ENCODE data around the gene BRMS1. TPM values are rescaled to one million over a fixed set of nuclear protein-coding genes. Genes with fewer than 3 reads are reported as not detected.
"Not testable (repeated sequence)": the region's sequence is repeated elsewhere in the genome, so short reads cannot be mapped to it uniquely, and the experiment has no call there.

Gene BRMS1
- total and polyA plus RNA-seq, 5 donors = 12.7 to 26.0 (median 15.0) TPM

DNA sequence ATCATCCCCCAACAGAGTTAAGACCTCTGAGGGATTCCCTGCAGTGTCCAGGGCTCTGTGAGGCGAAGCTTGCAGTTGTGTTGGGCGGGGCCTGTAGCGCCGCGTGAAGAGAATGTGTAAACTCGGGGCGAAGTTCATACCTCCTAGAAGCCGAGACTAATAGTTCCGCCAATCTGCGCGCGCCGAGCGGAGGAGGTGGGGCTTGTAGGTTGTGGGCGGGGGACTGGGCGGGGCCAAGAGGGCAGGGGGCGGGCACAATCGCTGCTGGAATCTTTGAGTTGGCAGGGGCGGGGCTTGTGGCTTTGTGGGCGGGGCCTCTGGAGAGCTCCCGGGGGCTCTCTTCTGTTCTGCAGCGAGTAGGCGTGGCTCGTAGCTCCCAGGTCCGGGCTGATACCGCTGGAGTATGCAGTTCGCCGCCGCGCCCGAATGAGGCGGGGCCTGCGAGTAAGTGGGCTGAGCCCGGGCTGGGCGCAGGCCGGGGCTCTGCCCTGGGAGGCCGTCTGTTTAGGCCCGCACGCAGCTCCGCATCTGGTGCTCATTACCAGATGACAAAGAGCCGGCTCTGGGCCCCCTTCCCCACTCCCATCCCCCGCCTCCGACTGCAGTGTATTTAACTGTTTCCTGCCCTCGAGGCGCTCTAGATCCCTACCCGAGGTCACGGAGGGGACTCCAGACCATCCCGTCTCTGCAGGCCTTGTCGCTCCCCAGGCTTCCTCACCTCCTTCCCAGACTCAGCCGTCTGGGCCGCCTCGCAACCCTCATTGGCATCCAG lies 32.2 kb downstream of the BRMS1 start:
- DNase-seq = peak; percentile 99 to 100 (median 100)
- Histone ChIP-seq H3K27me3 (ENCODE audit: control insufficient read depth, insufficient read depth) (no peaks in the 10 kb centered on the region), H3K4me3 (ENCODE audit: low read length) (peak overlapping the region; percentile 59), H3K4me1 (ENCODE audit: control insufficient read depth, insufficient read depth, low read length) (peaks cover 2% of the 10 kb centered on the region), H3K27ac (ENCODE audit: low read length) (peak overlapping the region; percentile 95), H3K9me3 (ENCODE audit: control insufficient read depth, low read length) (no peaks in the 10 kb centered on the region)
- intact Hi-C loops (cut with DNase I) = loop anchor here in 3 of 4 donors (2.0 to 10.0 kb wide), 3 partner anchors 16 to 75 kb away; no protein-coding TSS in a partner anchor
- ATAC-seq = peak; percentile 92 to 93
- WGBS = 1% methylated on average over 52 of the region's 52 CpGs

DNA sequence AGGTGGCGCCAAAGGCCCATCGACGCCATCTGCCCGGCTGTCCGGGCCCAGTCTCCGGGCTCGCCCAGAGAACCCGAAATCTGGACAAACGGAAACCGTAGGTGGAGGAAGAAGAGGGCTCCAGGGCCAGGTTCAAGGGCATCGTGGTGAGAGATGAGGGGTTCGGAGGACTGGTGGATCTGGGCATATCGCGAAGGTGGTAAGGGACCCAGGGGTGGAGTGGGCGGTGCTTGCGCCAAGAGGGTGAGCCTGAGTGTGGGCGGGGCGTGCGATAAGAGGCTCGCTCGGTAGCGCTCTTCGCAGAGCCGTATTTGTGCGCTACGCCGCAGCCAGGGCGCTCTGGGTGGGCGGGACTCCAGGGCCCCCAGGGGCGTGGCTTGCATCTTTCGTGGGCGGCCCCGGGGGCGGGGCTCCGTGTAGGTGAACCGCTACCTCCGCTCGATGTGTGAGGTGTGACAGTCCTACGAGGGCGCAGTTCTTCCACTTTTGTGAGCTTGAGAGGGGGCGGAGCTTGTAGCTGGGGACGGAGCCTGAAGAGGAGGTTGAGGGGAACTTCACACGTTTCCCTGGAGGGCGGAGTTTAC lies 32.8 kb downstream of the BRMS1 start:
- intact Hi-C loops (cut with DNase I) = loop anchor here in 3 of 4 donors (2.0 to 10.0 kb wide), 3 partner anchors 17 to 75 kb away; no protein-coding TSS in a partner anchor
- Histone ChIP-seq H3K4me1 (ENCODE audit: control insufficient read depth, insufficient read depth, low read length) (no peaks in the 10 kb centered on the region), H3K4me3 (ENCODE audit: low read length) (peak overlapping the region; percentile 59), H3K27ac (ENCODE audit: low read length) (peak overlapping the region; percentile 94), H3K27me3 (ENCODE audit: control insufficient read depth, insufficient read depth) (no peaks in the 10 kb centered on the region), H3K9me3 (ENCODE audit: control insufficient read depth, low read length) (no peaks in the 10 kb centered on the region)
- ATAC-seq (peak; percentile 83 to 88), DNase-seq (peak; percentile 93 to 97 (median 96))
- under 1% methylated on average over 44 of the region's 44 CpGs for WGBS

DNA sequence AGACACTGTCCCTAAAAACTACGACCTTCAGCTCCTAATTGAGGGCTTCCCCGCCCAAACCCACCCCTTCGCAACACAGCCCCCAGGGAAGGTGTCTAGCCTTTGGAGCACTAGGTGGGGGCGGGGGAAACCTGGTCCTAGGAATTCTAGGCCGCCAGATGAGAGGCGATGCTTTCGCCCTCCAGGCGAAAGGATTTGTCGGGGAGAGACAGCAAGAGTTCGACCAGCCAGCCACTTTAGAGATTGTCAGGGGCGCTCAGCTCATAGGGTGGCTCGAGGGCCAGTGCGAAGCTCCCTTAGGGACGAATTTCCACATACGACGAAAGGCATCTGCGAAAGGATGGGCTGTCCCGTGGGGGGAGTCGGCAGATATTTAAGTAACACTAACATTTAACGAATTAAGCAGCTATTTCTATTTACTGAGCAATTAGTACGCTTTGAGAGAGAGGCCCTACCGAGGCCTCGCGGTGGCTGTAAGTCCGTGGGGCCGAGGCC lies 33.4 kb downstream of the BRMS1 start:
- ATAC-seq (no peak), DNase-seq (no peak)
- no peaks in the 10 kb centered on the region for H3K9me3 ChIP-seq (ENCODE audit: control insufficient read depth, low read length)
- intact Hi-C loops (cut with DNase I) = loop anchor here in 3 of 4 donors (2.0 to 10.0 kb wide), 3 partner anchors 17 to 76 kb away; no protein-coding TSS in a partner anchor
- peak overlapping the region; percentile 59 for H3K4me3 ChIP-seq (ENCODE audit: low read length)
- no peaks in the 10 kb centered on the region for H3K4me1 ChIP-seq (ENCODE audit: control insufficient read depth, insufficient read depth, low read length)
- H3K27ac ChIP-seq (ENCODE audit: low read length) = peak overlapping the region; percentile 94
- H3K27me3 ChIP-seq (ENCODE audit: control insufficient read depth, insufficient read depth) = no peaks in the 10 kb centered on the region
- 26% methylated on average over 26 of the region's 26 CpGs for WGBS

DNA sequence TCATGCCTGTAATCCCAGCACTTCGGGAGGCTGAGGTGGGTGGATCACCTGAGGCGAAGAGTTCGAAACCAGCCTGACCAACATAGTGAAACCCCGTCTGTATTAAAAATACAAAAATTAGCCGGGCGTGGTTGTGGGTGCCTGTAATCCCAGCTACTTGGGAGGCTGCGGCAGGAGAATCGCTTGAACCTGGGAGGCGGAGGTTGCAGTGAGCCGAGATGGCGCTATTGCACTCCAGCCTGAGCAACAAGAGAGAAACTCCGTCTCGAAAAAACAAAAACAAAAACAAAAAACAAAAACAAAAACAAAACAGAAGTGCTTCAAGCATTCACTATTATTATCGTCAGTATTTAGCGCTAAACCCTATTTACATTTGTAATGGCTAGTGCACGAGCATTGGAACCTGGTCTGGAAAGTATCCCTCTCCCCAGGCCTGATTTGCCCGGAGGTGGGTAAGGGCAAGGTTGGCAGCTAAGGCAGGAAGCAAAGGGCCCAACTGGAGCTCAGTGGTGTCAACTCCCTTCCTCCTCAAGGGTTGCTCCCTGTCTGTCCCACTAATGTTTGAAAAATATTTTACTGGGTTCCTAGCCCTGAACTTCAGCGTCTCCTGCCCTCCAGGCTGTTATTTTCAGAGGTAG lies 34.0 kb downstream of the BRMS1 start:
- not testable (repeated sequence) for ATAC-seq; H3K4me1 ChIP-seq (ENCODE audit: control insufficient read depth, insufficient read depth, low read length); H3K9me3 ChIP-seq (ENCODE audit: control insufficient read depth, low read length); H3K27ac ChIP-seq (ENCODE audit: low read length); H3K27me3 ChIP-seq (ENCODE audit: control insufficient read depth, insufficient read depth); H3K4me3 ChIP-seq (ENCODE audit: low read length)
- WGBS = 82% methylated on average over 18 of the region's 18 CpGs
- intact Hi-C loops (cut with DNase I) = loop anchor here in 3 of 4 donors (2.0 to 10.0 kb wide), 3 partner anchors 18 to 76 kb away; no protein-coding TSS in a partner anchor
- peak in 1 of 3 donors; percentile 27 for DNase-seq

DNA sequence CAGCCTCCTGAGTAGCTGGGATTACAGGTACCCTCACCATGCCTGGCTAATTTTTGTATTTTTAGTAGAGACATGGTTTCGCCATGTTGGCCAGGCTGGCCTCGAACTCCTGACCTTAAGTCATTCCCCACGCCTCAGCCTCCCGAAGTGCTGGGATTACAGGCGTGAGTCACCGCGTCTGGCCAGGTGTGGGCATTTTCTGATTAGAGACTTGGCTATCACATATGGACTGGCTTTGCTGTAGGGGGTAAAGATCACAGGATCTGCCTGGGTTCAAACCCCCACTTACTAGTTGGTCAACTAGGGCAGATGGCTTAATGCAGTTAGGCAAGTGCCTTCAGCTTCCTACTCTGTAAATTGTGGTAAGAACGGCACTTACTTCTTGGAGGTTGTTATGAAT lies 34.6 kb downstream of the BRMS1 start:
- 75% methylated on average over 8 of the region's 8 CpGs for WGBS
- ATAC-seq (no peak), DNase-seq (peak in 2 of 3 donors; percentile 27 to 46)
- H3K9me3 ChIP-seq (ENCODE audit: control insufficient read depth, low read length) = no peaks in the 10 kb centered on the region
- no peaks in the 10 kb centered on the region for H3K27me3 ChIP-seq (ENCODE audit: control insufficient read depth, insufficient read depth)
- no peaks in the 10 kb centered on the region for H3K4me1 ChIP-seq (ENCODE audit: control insufficient read depth, insufficient read depth, low read length)
- intact Hi-C loops (cut with DNase I) = loop anchor here in 3 of 4 donors (2.0 to 10.0 kb wide), 3 partner anchors 18 to 77 kb away; no protein-coding TSS in a partner anchor
- H3K4me3 ChIP-seq (ENCODE audit: low read length) = no peak overlapping the region
- no peak overlapping the region for H3K27ac ChIP-seq (ENCODE audit: low read length)

DNA sequence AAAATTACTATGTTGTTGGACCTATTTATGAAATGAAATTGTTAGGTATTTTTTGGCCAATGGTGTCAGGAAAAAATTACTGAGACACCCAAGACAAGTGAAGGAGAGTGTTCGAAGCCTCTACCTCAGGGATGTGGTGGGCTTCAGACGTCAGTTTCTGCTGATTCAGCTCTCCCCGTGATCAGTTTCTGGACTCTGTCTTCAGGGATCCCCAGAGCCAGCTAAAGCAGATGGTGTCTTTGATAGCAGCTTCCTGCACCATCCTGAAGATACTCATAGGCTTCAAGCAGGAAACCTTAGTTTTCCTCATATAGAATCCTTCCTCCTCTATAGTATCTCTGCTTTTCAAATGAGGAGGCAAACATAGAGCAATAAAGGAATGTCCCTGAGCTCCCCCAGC lies 35.4 kb downstream of the BRMS1 start:
- H3K4me3 ChIP-seq (ENCODE audit: low read length) = no peak overlapping the region
- DNase-seq = no peak
- WGBS = 44% methylated on average over 3 of the region's 3 CpGs
- H3K9me3 ChIP-seq (ENCODE audit: control insufficient read depth, low read length) = no peaks in the 10 kb centered on the region
- H3K27me3 ChIP-seq (ENCODE audit: control insufficient read depth, insufficient read depth) = no peaks in the 10 kb centered on the region
- no peak overlapping the region for H3K27ac ChIP-seq (ENCODE audit: low read length)
- intact Hi-C loops (cut with DNase I) = no loop called here
- H3K4me1 ChIP-seq (ENCODE audit: control insufficient read depth, insufficient read depth, low read length) = no peaks in the 10 kb centered on the region
- no peak for ATAC-seq

DNA sequence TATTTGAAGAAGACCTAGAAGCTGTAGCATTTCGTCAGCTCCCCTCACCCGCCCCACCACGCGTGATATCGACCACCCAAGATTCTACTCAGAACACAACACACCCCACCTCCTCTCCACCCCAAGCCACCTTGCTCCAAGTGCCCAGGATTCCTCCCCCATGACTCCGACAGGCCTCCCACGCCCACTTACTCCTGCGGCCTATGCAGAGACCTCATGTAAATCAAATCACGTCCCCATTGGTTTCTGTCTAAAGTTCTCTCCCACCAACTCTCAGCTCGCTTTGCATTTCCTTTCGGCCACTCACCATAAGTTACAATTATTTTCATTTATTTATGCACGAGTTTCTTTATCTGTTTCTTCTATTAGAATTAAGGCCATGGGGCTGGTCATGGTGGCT lies 42.2 kb downstream of the BRMS1 start:
- 82% methylated on average over 12 of the region's 12 CpGs for WGBS
- Histone ChIP-seq H3K9me3 (ENCODE audit: control insufficient read depth, low read length) (no peaks in the 10 kb centered on the region), H3K4me3 (ENCODE audit: low read length) (no peak overlapping the region), H3K27ac (ENCODE audit: low read length) (no peak overlapping the region), H3K27me3 (ENCODE audit: control insufficient read depth, insufficient read depth) (no peaks in the 10 kb centered on the region), H3K4me1 (ENCODE audit: control insufficient read depth, insufficient read depth, low read length) (no peaks in the 10 kb centered on the region)
- intact Hi-C loops (cut with DNase I) = no loop called here
- peak in 2 of 3 donors; percentile 3 to 4 for DNase-seq
- no peak for ATAC-seq

DNA sequence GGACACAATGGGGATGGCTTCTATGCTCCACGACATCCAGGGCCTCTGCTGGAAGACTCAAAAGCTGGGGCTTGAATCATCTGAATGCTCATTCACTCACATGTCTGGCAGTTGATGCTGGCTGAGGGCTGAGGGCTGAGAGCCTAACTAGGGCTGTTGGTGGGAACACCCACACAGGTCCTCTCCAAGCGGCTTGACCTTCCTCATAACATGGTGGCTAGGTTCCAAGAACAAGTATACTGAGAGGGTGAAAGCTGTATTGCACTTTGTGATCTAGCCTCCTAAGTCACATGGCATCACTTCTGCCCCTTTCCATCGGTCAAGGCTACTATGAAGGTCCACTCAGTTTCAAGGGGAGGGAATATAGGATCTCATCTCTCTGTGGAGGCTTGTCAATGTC lies 45.7 kb downstream of the BRMS1 start:
- H3K4me3 ChIP-seq (ENCODE audit: low read length) = no peak overlapping the region
- ATAC-seq = peak in 1 of 2 donors; percentile 37
- H3K27ac ChIP-seq (ENCODE audit: low read length) = no peak overlapping the region
- intact Hi-C loops (cut with DNase I) = no loop called here
- H3K4me1 ChIP-seq (ENCODE audit: control insufficient read depth, insufficient read depth, low read length) = no peaks in the 10 kb centered on the region
- no peaks in the 10 kb centered on the region for H3K9me3 ChIP-seq (ENCODE audit: control insufficient read depth, low read length)
- DNase-seq = peak; percentile 2 to 48 (median 11)
- no peaks in the 10 kb centered on the region for H3K27me3 ChIP-seq (ENCODE audit: control insufficient read depth, insufficient read depth)
- WGBS = 51% methylated on average over 3 of the region's 3 CpGs

DNA sequence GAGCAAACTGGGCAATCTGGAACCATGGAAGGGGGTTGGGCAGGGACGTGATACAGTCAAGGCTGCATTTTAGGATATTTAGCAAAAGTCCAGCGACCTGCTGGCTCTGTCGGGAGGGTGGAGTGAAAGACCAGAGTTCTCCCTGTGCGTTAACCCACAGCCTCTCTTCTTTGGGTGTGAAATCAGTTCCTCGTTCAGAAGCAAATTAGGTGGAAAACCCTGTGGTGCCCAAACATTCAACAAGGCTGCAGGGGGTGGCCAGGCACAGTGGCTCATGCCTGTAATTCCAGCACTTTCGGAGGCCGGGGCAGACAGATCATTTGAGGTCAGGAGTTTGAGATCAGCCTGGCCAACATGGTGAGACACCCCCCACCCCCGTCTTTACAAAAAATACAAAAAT lies 47.3 kb downstream of the BRMS1 start:
- Histone ChIP-seq H3K4me1 (ENCODE audit: control insufficient read depth, insufficient read depth, low read length) (no peaks in the 10 kb centered on the region), H3K27ac (ENCODE audit: low read length) (no peak overlapping the region), H3K4me3 (ENCODE audit: low read length) (no peak overlapping the region), H3K27me3 (ENCODE audit: control insufficient read depth, insufficient read depth) (no peaks in the 10 kb centered on the region), H3K9me3 (ENCODE audit: control insufficient read depth, low read length) (no peaks in the 10 kb centered on the region)
- no peak for ATAC-seq
- DNase-seq = peak in 1 of 3 donors; percentile 10
- 47% methylated on average over 8 of the region's 8 CpGs for WGBS
- intact Hi-C loops (cut with DNase I) = no loop called here

DNA sequence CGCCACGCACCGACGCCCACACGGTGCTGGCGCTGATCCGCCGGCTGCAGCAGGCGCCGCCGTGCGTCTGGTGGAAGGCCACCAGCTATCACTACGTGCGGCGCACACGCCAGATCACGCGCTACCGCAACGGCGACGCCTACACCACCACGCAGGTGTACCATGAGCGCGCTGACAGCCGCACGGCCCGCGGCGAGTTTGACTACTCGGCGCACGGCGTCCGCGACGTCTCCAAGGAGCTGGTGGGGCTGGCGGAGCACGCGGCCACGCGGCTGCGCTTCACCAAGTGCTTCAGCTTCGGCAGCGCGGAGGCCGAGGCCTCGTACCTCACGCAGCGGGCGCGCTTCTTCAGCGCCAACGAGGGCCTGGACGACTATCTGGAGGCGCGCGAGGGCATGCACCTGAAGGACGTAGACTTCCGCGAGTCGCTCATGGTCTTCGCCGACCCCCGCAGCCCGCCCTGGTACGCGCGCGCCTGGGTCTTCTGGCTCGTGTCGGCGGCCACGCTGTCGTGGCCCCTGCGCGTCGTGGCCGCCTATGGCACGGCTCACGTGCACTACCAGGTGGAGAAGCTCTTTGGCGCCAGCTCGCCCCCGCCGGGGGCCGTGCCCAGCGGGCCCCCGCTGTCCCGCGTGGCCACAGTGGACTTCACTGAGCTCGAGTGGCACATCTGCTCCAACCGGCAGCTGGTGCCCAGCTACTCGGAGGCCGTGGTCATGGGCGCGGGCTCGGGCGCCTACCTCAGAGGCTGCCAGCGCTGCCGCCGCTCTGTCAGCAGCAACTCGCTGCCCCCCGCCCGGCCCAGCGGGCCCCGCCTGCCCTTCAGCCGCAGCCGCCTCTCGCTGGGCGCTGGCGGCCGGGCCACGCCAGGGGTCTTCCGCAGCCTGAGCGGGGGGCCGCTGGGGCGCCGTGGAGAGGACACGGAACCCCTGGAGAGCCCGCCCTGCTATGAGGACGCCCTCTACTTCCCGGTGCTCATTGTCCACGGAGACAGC lies 50.0 kb downstream of the BRMS1 start:
- Histone ChIP-seq H3K27ac (ENCODE audit: low read length) (no peak overlapping the region), H3K27me3 (ENCODE audit: control insufficient read depth, insufficient read depth) (no peaks in the 10 kb centered on the region), H3K4me3 (ENCODE audit: low read length) (no peak overlapping the region), H3K4me1 (ENCODE audit: control insufficient read depth, insufficient read depth, low read length) (peaks cover 3% of the 10 kb centered on the region), H3K9me3 (ENCODE audit: control insufficient read depth, low read length) (no peaks in the 10 kb centered on the region)
- DNase-seq (peak in 1 of 3 donors; percentile 46), ATAC-seq (no peak)
- intact Hi-C loops (cut with DNase I) = no loop called here
- 76% methylated on average over 123 of the region's 123 CpGs for WGBS
